HG03025 (cell line): ENCODE data around the gene DOC2A.

Experiments
- ATAC-seq: cut with Tn5 transposase; IDR thresholded peaks from one replicate; pipeline ENCODE4 v1.9.1; 2021; ENCODE audit warnings: mild to moderate bottlenecking, moderate library complexity; ENCODE audit not compliant: unreplicated experiment, low FRiP score

Gene DOC2A

GRCh38 chr16:29990034-29990433, 20.8 kb downstream of the DOC2A start:
- no peak for ATAC-seq

GRCh38 chr16:29989111-29989858, 21.5 kb downstream of the DOC2A start:
- ATAC-seq, result no peak

GRCh38 chr16:29988346-29989075, 22.3 kb downstream of the DOC2A start:
- no peak for ATAC-seq

GRCh38 chr16:29987371-29988085, 23.3 kb downstream of the DOC2A start:
- no peak for ATAC-seq

GRCh38 chr16:29986931-29987330, 23.9 kb downstream of the DOC2A start:
- ATAC-seq, result no peak

- no peak for ATAC-seq
Observed at GRCh38 chr16:29986231-29986630, 24.6 kb downstream of the DOC2A start.

DNA sequence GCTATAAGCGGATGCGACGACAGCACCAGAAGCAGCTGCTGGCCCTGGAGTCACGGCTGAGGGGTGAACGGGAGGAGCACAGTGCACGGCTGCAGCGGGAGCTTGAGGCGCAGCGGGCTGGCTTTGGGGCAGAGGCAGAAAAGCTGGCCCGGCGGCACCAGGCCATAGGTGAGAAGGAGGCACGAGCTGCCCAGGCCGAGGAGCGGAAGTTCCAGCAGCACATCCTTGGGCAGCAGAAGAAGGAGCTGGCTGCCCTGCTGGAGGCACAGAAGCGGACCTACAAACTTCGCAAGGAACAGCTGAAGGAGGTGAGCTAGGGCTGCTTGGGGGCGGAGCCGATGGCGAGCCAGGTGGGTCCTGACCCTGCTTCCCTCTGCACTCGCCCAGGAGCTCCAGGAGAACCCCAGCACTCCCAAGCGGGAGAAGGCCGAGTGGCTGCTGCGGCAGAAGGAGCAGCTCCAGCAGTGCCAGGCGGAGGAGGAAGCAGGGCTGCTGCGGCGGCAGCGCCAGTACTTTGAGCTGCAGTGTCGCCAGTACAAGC, 25.5 kb downstream of the DOC2A start:
- ATAC-seq, result no peak

DNA sequence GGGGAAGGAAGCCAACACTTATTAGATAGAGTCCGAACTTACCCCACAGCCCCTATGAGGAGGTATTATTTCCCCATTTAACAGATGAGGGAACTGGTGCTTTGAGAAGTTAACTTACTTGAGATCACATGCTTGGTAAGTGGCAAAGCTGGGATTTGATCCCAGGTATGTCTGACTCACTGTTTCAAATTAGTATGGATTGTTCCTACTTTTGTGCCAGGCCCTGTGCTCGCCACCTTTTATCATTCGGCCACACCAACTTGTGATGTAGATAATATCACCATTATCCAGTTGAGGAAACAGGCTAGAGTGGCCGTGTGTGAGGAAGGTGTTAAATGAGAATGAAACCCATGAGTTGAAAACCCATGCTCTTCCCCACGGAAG, 26.1 kb downstream of the DOC2A start:
- ATAC-seq, result no peak

DNA sequence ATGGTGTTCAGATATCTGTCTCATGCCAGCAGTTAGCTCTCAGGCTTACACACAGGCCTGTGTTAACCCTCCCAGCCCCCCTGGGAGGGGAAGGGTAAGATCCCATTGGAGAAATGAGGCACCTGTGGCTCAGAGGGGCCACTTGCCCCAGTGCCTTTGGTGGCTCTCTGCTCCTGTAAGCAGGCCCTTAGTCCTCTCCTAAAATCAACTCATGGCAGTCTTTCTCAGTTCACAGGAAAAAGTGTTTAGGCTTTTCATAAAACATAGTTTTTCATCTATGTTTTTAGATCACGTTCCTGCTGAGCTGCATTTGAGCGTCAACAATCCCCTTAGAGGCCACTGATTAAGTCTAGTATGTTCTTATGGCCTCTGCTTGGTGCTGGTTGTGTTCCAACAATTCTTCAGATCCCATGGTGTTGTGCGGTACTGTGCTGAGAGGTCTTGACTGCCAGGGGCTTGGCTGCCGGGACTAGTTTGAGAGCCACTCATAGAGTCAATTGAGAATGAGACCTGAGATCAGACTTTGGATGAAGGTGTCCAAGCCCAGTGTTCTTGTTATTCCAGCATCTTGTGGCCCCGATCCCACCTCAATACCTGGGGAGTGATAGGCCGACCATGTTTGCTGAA, 26.6 kb downstream of the DOC2A start:
- ATAC-seq, result no peak

DNA sequence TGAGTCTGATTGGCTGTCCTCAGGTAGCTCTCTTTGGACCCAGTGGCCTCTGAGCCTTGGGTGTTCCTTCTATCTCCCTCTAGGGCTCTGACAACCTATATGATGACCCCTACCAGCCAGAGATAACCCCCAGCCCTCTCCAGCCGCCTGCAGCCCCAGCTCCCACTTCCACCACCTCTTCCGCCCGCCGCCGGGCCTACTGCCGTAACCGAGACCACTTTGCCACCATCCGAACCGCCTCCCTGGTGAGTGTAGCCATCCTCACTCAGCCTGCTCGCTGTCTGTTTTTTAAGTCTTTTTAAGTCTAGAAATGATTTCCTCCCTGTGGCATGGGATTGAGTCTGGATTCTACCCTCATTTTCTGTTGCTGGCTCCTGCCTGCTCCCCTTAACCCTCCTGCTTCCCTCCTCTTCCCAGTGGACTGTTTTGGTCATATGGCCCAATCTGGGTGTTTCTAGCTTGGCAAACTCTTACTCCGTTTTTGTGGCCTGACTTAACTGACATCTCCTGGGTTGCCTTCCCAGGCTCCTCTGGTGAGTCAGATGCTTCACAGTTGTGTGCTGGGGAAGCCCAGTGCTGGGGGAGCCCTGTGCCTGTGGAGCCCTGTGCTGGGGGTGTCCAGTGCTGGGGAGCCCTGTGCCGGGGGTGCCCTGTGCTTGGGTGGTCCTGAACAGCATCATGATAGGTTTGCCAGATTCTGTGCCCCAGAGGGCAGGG, 27.2 kb downstream of the DOC2A start:
- ATAC-seq, result no peak

DNA sequence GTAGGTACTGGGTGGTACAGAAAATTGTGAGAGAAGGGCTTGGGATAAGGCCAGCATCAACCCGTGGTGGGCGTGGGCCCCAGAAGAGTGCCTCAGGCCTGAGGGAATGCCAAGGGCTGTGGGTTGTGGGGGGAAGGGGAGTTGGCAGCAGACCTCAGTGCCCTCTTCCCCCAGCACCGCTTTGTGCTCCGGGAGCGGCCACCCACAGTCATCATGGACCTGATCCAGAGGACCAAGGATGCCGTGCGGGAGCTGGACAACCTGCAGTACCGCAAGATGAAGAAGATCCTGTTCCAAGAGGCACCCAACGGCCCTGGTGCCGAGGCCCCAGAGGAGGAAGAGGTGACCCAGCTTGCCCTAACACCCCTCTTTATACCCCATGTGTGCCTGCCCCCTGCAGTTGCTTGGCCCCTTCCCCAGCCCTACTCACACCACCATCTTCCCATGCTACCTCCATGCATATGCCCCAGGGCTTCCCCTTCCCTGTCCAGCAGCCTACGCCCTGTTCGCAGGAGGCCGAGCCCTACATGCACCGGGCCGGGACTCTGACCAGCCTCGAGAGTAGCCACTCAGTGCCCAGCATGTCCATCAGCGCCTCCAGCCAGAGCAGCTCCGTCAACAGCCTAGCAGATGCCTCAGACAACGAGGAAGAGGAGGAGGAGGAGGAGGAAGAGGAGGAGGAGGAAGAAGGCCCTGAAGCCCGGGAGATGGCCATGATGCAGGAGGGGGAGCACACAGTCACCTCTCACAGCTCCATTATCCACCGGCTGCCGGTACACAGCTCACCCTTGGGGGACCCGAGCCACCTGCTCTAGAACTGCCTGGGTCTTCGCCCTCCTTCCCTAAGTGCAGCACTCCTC, 28.0 kb downstream of the DOC2A start:
- no peak for ATAC-seq

DNA sequence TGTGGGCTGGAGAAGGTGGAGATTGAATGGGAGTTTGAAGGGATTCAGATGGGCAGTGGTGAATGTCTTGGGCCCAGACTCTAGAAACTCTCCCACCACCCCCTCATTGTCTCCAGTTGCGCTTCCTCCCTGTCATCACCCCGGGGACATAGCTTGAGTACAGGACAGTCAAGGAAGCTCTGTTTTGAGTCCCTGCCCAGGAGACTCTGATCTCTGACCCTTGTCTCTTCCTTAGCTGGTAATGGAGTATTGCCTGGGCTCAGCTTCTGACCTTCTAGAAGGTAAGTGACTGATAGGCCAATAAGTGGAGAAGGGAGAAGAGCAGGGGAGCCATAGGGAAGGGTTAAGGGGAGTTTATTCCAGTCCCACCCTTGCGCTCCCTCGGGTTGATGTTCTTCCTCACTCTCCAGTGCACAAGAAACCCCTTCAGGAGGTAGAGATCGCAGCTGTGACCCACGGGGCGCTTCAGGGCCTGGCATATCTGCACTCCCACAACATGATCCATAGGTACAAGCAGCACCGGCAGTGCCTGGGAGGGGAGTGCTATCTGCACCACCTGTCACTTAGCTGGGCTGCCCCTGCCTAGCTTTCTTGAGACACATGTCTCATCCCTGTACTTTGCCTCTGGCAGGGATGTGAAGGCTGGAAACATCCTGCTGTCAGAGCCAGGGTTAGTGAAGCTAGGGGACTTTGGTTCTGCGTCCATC, 32.1 kb downstream of the DOC2A start:
- no peak for ATAC-seq

- no peak for ATAC-seq
Observed at GRCh38 chr16:29978081-29978480, 32.7 kb downstream of the DOC2A start.

DNA sequence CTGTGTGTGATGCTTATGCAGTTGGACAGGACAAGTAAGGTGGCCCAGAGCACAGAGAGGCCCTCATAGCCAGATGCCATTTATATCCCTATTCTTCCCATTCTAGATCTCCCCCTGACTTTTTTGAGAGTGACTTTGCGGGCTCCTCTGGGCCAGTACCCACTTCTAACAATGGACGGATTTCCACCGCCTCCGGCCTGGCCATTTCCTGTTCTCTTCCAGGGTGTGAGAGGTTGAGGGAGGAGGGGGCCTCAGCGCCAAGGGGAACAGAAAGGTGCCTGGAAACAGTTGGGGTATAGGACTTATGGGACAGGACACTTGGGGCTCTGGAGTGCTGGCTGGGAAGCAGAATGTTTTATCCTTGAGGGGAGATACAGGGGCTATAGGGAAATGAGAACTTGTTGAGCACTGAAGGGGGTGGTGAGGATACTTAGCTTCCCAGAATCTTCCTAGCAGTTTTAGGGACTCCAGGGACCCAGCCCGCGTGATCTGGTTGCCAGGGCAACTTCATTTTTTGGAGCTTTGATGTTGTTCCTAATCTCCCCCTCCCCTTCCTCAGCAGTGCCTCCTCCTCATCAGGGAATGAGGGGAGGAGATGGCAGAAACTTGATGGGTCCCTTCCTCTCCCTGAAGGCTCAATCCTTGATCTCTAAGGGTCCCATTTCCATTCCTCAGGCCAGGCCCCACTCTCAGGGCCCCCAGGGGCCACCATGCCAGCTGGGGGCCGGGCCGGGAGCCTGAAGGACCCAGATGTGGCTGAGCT, 33.6 kb downstream of the DOC2A start:
- no peak for ATAC-seq

DNA sequence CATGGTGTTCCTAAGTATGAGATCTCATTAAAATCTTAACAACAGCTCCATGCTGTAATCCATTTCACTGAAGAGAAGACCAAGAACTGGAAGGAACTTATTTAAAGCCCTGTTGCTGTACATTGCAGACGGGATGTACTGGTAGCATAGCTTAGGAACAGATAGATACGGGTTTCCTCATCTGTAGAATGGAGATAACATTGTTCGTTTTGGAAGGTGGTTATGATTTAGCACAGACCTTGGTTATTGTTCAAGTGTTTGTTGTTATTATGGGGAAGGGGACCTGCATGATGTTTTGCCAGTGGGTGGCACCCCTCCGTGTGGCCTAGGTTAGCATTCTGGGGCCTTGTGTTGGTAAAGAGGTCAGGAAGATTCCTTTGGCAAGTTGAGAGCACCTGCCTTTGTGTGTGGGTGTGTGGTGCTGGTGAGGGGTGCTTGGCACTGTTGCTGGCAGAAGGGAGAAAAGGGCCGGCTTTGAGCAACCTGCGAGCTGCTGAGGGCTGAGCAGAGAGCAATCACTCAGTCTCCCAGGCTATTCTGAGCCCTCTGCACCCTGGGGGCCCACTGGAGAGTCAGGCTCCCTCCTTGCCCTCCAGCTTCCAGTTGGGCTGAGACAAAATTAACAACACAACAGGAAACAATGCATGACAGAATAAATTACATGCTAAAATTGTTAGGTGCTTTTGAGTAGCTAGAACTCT, 34.9 kb downstream of the DOC2A start:
- no peak for ATAC-seq

DNA sequence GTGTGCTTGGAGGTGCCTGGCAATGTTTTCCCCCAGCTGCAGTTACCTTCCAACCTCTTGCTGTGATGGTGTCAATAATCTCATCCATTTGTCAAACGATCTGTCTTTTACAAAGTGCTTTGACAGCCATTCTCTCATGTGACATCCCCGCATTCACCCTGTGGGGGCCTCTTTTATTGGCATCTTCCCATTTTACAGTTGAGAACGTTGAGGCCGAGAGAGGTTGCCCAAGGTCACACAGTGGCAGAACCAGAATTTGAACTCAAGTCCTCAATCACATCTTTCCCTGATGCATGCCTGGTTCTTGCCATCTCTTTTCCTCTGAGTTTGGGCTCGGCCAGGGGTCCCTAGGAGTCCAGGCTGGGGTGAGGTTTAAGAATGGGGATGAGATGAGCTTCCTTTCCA, 35.7 kb downstream of the DOC2A start:
- ATAC-seq, result no peak
